Measurements from ENCODE around the gene CC2D2A. TPM values are rescaled to one million over a fixed set of nuclear protein-coding genes. Genes with fewer than 3 reads are reported as not detected.

CC2D2A gene
- total and polyA plus RNA-seq, 9 of the 15 experiments (the other 6 are each of a cell fraction or from before 2014, with no cell fraction given), result 0.36 to 2.5 (median 1.6) TPM

DNA sequence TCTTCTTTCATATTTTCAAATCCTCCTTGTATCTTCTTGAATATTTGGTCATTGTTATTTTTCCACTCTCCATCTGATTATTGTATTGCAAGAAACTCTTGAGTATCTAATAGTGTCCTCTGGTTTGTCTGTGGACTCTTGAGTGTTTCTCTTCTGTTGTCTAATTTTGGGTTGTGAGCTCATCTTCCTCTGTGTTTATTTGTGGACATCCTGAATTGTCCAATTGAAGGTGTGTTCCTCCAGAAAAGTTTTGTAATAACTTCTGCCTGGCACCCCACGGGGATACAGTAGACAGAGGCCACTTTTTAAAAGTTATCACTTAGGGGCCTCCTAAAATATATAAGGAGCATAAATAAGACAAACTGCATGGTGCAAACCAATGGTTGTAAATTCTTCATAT, 3.1 kb upstream of the CC2D2A start:
- no peak for FAIRE-seq
- no peak for DNase-seq (ENCODE audit: extremely low read depth in 1 of 4, low spot score in 3 of 4)
- no peaks in the 10 kb centered on the region for H3K36me3 ChIP-seq (ENCODE audit: control insufficient read depth, insufficient read depth, low read length)
- no peak overlapping the region for H2AFZ ChIP-seq (ENCODE audit: low read depth, low read length)
- peaks cover 4 to 5% of the 10 kb centered on the region in 2 experiments; a peak in 4 of 5 replicates for H3K27me3 ChIP-seq (ENCODE audit: control insufficient read depth in 2 of 2, insufficient read depth in 2 of 2, low read length in 2 of 2)
- ChIA-PET POLR2A (no interaction called here), CTCF (ENCODE audit: low intra/inter-chr PET ratio) (no interaction called here)
- no peak overlapping the region for H3K9ac ChIP-seq (ENCODE audit: insufficient read depth in 1 of 2, low read depth in 2 of 2, low read length in 2 of 2)
- in situ Hi-C loops (cut with MboI) (no loop called here), intact Hi-C loops (cut with micrococcal nuclease) (no loop called here)
- no TSS peak for BruUV-seq (replicated peaks)
- TF ChIP-seq HDAC8 (tag; IDR thresholded peaks at IDR 0.05), result no peak
- TF ChIP-seq, protein P1, sequence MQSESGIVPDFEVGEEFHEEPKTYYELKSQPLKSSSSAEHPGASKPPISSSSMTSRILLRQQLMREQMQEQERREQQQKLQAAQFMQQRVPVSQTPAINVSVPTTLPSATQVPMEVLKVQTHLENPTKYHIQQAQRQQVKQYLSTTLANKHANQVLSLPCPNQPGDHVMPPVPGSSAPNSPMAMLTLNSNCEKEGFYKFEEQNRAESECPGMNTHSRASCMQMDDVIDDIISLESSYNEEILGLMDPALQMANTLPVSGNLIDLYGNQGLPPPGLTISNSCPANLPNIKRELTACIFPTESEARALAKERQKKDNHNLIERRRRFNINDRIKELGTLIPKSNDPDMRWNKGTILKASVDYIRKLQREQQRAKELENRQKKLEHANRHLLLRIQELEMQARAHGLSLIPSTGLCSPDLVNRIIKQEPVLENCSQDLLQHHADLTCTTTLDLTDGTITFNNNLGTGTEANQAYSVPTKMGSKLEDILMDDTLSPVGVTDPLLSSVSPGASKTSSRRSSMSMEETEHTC (IDR thresholded peaks at IDR 0.05), result no peak
- TF ChIP-seq, protein P2, sequence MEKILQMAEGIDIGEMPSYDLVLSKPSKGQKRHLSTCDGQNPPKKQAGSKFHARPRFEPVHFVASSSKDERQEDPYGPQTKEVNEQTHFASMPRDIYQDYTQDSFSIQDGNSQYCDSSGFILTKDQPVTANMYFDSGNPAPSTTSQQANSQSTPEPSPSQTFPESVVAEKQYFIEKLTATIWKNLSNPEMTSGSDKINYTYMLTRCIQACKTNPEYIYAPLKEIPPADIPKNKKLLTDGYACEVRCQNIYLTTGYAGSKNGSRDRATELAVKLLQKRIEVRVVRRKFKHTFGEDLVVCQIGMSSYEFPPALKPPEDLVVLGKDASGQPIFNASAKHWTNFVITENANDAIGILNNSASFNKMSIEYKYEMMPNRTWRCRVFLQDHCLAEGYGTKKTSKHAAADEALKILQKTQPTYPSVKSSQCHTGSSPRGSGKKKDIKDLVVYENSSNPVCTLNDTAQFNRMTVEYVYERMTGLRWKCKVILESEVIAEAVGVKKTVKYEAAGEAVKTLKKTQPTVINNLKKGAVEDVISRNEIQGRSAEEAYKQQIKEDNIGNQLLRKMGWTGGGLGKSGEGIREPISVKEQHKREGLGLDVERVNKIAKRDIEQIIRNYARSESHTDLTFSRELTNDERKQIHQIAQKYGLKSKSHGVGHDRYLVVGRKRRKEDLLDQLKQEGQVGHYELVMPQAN (IDR thresholded peaks at IDR 0.05; ENCODE audit: borderline replicate concordance), result no peak
- TF ChIP-seq, protein P3, sequence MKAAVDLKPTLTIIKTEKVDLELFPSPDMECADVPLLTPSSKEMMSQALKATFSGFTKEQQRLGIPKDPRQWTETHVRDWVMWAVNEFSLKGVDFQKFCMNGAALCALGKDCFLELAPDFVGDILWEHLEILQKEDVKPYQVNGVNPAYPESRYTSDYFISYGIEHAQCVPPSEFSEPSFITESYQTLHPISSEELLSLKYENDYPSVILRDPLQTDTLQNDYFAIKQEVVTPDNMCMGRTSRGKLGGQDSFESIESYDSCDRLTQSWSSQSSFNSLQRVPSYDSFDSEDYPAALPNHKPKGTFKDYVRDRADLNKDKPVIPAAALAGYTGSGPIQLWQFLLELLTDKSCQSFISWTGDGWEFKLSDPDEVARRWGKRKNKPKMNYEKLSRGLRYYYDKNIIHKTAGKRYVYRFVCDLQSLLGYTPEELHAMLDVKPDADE (conservative IDR thresholded peaks at IDR 0.05; ENCODE audit: control insufficient read depth, low read depth, low read length), result no peak
- TF ChIP-seq, protein P4, sequence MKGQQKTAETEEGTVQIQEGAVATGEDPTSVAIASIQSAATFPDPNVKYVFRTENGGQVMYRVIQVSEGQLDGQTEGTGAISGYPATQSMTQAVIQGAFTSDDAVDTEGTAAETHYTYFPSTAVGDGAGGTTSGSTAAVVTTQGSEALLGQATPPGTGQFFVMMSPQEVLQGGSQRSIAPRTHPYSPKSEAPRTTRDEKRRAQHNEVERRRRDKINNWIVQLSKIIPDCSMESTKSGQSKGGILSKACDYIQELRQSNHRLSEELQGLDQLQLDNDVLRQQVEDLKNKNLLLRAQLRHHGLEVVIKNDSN (CRISPR knock-in tag; IDR thresholded peaks at IDR 0.05), result no peak
- TF ChIP-seq, protein P5, sequence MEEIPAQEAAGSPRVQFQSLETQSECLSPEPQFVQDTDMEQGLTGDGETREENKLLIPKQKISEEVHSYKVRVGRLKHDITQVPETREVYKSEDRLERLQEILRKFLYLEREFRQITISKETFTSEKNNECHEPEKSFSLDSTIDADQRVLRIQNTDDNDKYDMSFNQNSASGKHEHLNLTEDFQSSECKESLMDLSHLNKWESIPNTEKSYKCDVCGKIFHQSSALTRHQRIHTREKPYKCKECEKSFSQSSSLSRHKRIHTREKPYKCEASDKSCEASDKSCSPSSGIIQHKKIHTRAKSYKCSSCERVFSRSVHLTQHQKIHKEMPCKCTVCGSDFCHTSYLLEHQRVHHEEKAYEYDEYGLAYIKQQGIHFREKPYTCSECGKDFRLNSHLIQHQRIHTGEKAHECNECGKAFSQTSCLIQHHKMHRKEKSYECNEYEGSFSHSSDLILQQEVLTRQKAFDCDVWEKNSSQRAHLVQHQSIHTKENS (CRISPR knock-in tag; IDR thresholded peaks at IDR 0.05), result no peak
- TF ChIP-seq NR3C1 (CRISPR knock-in tag; IDR thresholded peaks at IDR 0.05), result no peak
- TF ChIP-seq, protein P6, sequence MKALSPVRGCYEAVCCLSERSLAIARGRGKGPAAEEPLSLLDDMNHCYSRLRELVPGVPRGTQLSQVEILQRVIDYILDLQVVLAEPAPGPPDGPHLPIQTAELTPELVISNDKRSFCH (CRISPR knock-in tag; IDR thresholded peaks at IDR 0.05), result no peak
- TF ChIP-seq, protein P6 (tag; IDR thresholded peaks at IDR 0.05), result no peak
- no peak for TF ChIP-seq SAP30 (IDR thresholded peaks at IDR 0.05; ENCODE audit: borderline replicate concordance, insufficient read depth, low read depth, low read length, poor library complexity, severe bottlenecking)
- TF ChIP-seq SMAD4 (CRISPR knock-in tag; conservative IDR thresholded peaks at IDR 0.05), result no peak
- no peak for TF ChIP-seq ELF2 (CRISPR knock-in tag; IDR thresholded peaks at IDR 0.05)
- TF ChIP-seq DNMT1 (IDR thresholded peaks at IDR 0.05), result no peak
- TF ChIP-seq ETV5 (CRISPR knock-in tag; IDR thresholded peaks at IDR 0.05; ENCODE audit: low read depth), result no peak
- TF ChIP-seq NEUROD1 (IDR thresholded peaks at IDR 0.05; ENCODE audit: borderline replicate concordance, low read depth, low read length, partially characterized antibody), result no peak
- ATAC-seq, result no peak
- H4K20me1 ChIP-seq (replicated peaks; ENCODE audit: control insufficient read depth, insufficient read depth, low read length), result no peaks in the 10 kb centered on the region
- H3K4me3 ChIP-seq, result no peak overlapping the region
- no peaks in the 10 kb centered on the region for H3K9me3 ChIP-seq (replicated peaks; ENCODE audit: control insufficient read depth, insufficient read depth, low read depth, low read length)
- 10% methylated on average over 1 of the region's 1 CpG for WGBS (ENCODE audit: insufficient coverage, low coverage, missing lambda C conversion rate)
- no peaks in the 10 kb centered on the region for H3K79me2 ChIP-seq (ENCODE audit: control insufficient read depth, insufficient read depth, low read length)
- no peaks in the 10 kb centered on the region for H3K4me1 ChIP-seq (replicated peaks in 1 of 2; ENCODE audit: control insufficient read depth in 2 of 2, insufficient read depth in 2 of 2, low read length in 2 of 2)
- H3K9me1 ChIP-seq (ENCODE audit: control insufficient read depth, insufficient read depth, low read length), result no peaks in the 10 kb centered on the region
- no peak overlapping the region for H3K27ac ChIP-seq (ENCODE audit: extremely low read depth, low read depth, low read length)
- no peak overlapping the region for H3K4me2 ChIP-seq (ENCODE audit: insufficient read depth, low read length)

All from K562 (cell line).